ENCODE results near the gene TMEM132C. TPM values are rescaled to one million over a fixed set of nuclear protein-coding genes. Genes with fewer than 3 reads are reported as not detected.

The TMEM132C gene
- total and polyA plus RNA-seq, 7 donors: 0.60 to 3.5 (median 1.7) TPM; not detected in 1

DNA sequence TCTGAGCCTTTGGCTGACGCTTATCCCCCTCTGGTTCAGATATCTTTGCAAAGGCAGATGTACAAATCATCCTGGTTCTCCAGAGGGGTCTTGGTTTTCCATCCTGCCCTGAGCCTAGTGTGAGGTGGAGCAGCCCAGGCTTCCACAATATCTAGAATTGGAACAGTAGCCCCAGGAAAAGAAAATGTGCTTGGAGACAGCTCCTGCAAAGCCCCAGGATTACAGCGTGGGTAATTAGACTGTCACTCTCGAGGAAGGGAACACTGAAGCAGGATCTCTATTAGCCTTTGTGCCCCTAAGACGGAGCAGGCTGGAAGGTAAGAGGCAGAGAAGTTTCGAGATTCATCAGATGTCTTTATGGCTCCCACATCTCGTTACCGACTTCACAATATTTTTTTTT is 59.4 kb downstream of the TMEM132C start:
- H3K27ac ChIP-seq: no peak overlapping the region
- peaks cover 0 to 7% (median 0%) of the 10 kb centered on the region in 4 donors for H3K9me3 ChIP-seq
- no peaks in the 10 kb centered on the region for H3K4me1 ChIP-seq
- H3K4me3 ChIP-seq: no peak overlapping the region
- TF ChIP-seq POLR2AphosphoS5 (IDR thresholded peaks at IDR 0.05): no peak
- TF ChIP-seq, protein P1, sequence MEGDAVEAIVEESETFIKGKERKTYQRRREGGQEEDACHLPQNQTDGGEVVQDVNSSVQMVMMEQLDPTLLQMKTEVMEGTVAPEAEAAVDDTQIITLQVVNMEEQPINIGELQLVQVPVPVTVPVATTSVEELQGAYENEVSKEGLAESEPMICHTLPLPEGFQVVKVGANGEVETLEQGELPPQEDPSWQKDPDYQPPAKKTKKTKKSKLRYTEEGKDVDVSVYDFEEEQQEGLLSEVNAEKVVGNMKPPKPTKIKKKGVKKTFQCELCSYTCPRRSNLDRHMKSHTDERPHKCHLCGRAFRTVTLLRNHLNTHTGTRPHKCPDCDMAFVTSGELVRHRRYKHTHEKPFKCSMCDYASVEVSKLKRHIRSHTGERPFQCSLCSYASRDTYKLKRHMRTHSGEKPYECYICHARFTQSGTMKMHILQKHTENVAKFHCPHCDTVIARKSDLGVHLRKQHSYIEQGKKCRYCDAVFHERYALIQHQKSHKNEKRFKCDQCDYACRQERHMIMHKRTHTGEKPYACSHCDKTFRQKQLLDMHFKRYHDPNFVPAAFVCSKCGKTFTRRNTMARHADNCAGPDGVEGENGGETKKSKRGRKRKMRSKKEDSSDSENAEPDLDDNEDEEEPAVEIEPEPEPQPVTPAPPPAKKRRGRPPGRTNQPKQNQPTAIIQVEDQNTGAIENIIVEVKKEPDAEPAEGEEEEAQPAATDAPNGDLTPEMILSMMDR (IDR thresholded peaks at IDR 0.05): no peak
- WGBS, 2 donors: 48 to 57% methylated on average over 7 of the region's 7 CpGs
- no peaks in the 10 kb centered on the region for H3K36me3 ChIP-seq
- intact Hi-C loops (cut with DNase I): no loop called here
- DNase-seq: no peak
- H3K27me3 ChIP-seq: no peaks in the 10 kb centered on the region

DNA sequence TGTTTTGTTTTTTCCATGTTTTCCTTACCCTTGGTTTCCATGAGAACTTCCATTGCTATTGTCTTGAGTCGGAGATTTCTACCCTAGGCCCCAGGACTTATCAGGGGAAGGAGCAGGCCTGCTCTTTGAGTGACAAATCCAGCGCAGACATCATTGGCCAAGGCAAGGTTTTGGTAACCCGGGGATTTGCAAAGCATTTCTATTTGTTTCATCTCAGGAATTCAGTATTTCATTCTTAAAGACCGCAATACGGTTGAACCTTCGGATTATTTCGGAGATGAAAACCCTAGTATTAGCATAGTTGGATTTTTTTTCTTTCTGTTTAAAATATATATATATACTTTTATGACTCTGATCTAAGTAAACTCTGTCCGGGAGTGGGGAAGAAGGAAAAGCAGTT is 62.0 kb downstream of the TMEM132C start:
- TF ChIP-seq, protein P1 (IDR thresholded peaks at IDR 0.05): no peak
- TF ChIP-seq POLR2AphosphoS5 (IDR thresholded peaks at IDR 0.05) (no peak), EP300 (IDR thresholded peaks at IDR 0.05) (no peak), POLR2A (IDR thresholded peaks at IDR 0.05) (no peak)
- Histone ChIP-seq H3K9me3 (no peaks in the 10 kb centered on the region), H3K36me3 (no peaks in the 10 kb centered on the region), H3K4me3 (no peak overlapping the region), H3K27ac (no peak overlapping the region), H3K27me3 (no peaks in the 10 kb centered on the region), H3K4me1 (no peaks in the 10 kb centered on the region)
- no peak for DNase-seq
- WGBS, 2 donors: 86 to 91% methylated on average over 8 of the region's 8 CpGs
- intact Hi-C loops (cut with DNase I): no loop called here

DNA sequence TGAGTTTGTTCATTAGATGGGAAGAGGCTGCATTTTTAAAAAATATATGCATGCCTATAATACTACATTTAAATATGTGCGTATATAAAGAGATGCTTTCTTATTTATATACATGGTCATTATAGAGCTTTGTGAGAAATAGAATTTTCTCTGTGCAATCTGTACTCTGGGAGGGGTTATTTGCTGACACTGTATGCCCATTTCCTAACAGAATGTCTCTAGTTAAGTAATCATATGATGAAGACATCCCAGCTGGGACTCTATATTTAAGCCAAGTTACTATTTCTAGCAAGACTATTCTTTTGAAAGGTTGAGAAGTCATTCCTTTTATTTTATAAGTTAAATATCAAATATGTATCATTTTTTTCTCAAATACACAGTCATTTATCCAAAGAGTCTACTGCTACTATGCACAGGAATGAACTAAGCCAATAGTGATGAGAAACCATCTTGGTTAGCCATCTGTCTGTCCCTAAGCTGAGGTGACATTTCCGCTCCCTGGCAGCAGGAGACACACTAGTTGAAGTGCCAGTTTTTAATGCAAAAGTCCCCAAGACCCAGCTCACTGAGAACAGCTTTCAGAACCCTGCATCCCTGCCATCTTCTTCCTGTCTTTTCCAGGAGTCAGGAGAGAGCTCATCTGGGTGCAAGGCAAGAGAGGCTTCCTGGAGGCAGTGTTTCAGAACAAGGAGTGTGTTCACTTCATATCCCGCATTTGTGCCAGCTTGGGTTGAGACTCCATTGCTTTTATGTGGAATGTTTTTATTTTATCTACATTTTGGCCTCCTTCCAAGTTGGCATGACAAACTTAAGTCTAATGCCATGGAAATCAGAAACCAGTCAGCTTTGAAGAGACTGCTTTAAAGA is 69.5 kb downstream of the TMEM132C start:
- intact Hi-C loops (cut with DNase I): no loop called here
- WGBS, 2 donors: 79 to 86% methylated on average over 3 of the region's 3 CpGs
- no peak overlapping the region for H3K27ac ChIP-seq
- no peak for TF ChIP-seq EP300 (IDR thresholded peaks at IDR 0.05)
- TF ChIP-seq POLR2A (IDR thresholded peaks at IDR 0.05): no peak
- TF ChIP-seq, protein P1 (IDR thresholded peaks at IDR 0.05): no peak
- TF ChIP-seq POLR2AphosphoS5 (IDR thresholded peaks at IDR 0.05): no peak
- no peaks in the 10 kb centered on the region for H3K36me3 ChIP-seq
- no peak for DNase-seq
- no peak overlapping the region for H3K4me3 ChIP-seq
- peaks cover 0 to 2% (median 0%) of the 10 kb centered on the region in 4 donors for H3K9me3 ChIP-seq
- H3K4me1 ChIP-seq: no peaks in the 10 kb centered on the region
- peaks cover 0 to 15% (median 10%) of the 10 kb centered on the region in 3 donors for H3K27me3 ChIP-seq

DNA sequence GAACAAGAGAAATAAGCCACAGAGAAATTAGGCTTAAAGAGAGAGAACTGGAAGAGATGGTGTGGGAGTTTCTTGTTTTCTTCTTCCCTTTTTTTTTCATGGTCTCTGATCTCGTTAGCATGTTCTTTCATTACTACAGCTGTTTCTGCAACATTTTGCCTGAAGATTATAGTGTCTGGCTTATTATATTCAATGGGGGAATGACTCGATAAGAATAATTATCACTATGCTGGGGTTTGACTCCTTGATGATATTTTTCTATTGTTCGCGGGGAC is 70.0 kb downstream of the TMEM132C start:
- DNase-seq: no peak
- no peaks in the 10 kb centered on the region for H3K4me1 ChIP-seq
- no peak overlapping the region for H3K4me3 ChIP-seq
- intact Hi-C loops (cut with DNase I): no loop called here
- H3K36me3 ChIP-seq: no peaks in the 10 kb centered on the region
- peaks cover 0 to 2% (median 0%) of the 10 kb centered on the region in 4 donors for H3K9me3 ChIP-seq
- peaks cover 0 to 19% (median 10%) of the 10 kb centered on the region in 3 donors for H3K27me3 ChIP-seq
- WGBS, 2 donors: 44 to 59% methylated on average over 4 of the region's 4 CpGs
- no peak for TF ChIP-seq POLR2AphosphoS5 (IDR thresholded peaks at IDR 0.05)
- no peak for TF ChIP-seq EP300 (IDR thresholded peaks at IDR 0.05)
- TF ChIP-seq, protein P1 (IDR thresholded peaks at IDR 0.05): no peak
- H3K27ac ChIP-seq: no peak overlapping the region

Measured in sigmoid colon (tissue), 7 donors.